Mucosa of rectum (tissue), 2 donors: ENCODE results near the gene CEBPE.

ENCODE experiments used
- H3K27ac ChIP-seq, 2 donors: one replicate each; pipeline ENCODE4 v1.7.0; 2013; ENCODE audit warnings: inconsistent platforms in 2 of 2, low read depth in 2 of 2, low read length in 2 of 2
- H3K27me3 ChIP-seq, 2 donors: one replicate each; pipeline ENCODE4 v1.7.0; 2013; ENCODE audit warnings: low read length in 2 of 2; ENCODE audit not compliant: control insufficient read depth in 2 of 2, insufficient read depth in 2 of 2
- H3K36me3 ChIP-seq, 2 donors: one replicate each; pipeline ENCODE4 v1.7.0; 2013; ENCODE audit warnings: low read length in 2 of 2; ENCODE audit not compliant: control insufficient read depth in 2 of 2, insufficient read depth in 2 of 2
- H3K4me1 ChIP-seq, 2 donors: one replicate each; pipeline ENCODE4 v1.7.0; 2013; ENCODE audit warnings: low read length in 2 of 2, mild to moderate bottlenecking in 1 of 2; ENCODE audit not compliant: control insufficient read depth in 2 of 2, insufficient read depth in 2 of 2
- H3K4me3 ChIP-seq, 2 donors: one replicate each; pipeline ENCODE4 v1.7.0; 2013; ENCODE audit warnings: low read length in 2 of 2
- H3K9ac ChIP-seq, 2 donors: one replicate each; pipeline ENCODE4 v1.7.0; 2013; ENCODE audit warnings: low read length in 2 of 2, low read depth in 1 of 2, mild to moderate bottlenecking in 1 of 2
- H3K9me3 ChIP-seq, 2 donors: one replicate each; pipeline ENCODE4 v1.7.0; 2013; ENCODE audit warnings: low read length in 2 of 2; ENCODE audit not compliant: control insufficient read depth in 2 of 2
- donor health status: healthy.
- donor health status: Normal muscosa, but diverticular disease.

CEBPE gene

DNA sequence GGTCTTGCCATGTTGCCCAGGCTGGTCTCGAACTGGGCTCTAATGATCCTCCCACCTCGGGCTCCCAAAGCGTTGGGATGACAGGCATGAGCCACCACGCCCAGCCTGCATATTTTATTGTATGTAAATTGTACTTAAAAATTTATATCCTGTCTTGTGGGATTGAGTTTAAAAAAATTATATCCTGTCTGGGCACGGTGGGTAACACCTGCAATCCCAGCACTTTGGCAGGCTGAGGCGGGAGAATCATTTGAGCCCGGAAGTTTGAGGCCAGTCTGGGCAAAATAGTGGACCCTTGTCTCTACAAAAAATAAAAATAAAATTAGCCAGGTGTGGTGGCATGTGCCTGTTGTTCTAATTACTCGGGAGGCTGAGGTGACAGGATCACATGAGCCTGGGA lies 13.9 kb upstream of the CEBPE start:
- Histone ChIP-seq H3K27ac (no peak overlapping the region), H3K4me1 (no peaks in the 10 kb centered on the region), H3K27me3 (no peaks in the 10 kb centered on the region), H3K36me3 (peaks cover 2 to 16% of the 10 kb centered on the region in 2 donors), H3K9ac (no peak overlapping the region), H3K4me3 (no peak overlapping the region), H3K9me3 (no peaks in the 10 kb centered on the region)

DNA sequence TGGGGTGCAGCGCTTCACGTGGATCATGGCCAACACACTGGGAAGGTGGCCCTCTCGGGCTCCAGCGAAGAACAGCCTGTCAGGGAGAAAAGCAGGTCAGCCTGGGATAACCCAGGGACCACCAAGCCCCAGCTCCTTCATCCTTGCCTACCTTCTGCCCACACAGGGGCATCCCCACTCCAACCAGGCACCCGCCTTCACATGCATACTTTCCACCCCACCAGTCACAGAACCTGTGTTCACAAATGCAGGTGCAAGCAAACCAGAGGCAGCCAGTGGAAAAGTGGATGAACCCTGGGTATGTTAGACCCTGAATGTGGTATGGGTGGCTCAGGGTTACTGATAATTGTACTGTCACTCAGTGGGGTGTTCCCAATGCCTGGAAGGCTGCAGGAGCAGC lies 12.4 kb upstream of the CEBPE start:
- Histone ChIP-seq H3K4me3 (no peak overlapping the region), H3K27ac (no peak overlapping the region), H3K9ac (no peak overlapping the region), H3K27me3 (no peaks in the 10 kb centered on the region), H3K9me3 (no peaks in the 10 kb centered on the region), H3K36me3 (peaks cover 2 to 15% of the 10 kb centered on the region in 2 donors), H3K4me1 (no peaks in the 10 kb centered on the region)

DNA sequence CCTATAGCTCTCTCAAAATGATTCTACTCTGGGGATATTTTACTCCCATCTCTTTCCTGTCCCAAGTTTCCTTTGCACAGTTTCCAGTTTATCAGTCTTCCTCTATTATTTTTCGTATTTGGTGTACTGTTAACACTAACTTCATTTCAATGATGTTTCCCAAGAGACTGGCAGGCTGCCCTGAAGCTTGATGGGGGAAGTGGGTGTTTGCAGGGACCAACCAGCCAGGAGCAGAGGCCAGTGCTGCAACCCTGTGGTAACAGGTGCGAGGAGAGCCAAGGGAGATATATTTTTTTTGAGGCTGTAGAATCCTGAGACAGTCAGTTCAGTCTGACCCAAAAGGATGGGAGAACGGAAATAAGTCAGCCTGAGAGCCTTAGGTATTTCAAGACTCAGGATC lies 11.8 kb upstream of the CEBPE start:
- Histone ChIP-seq H3K27ac (no peak overlapping the region), H3K4me3 (no peak overlapping the region), H3K27me3 (no peaks in the 10 kb centered on the region), H3K4me1 (no peaks in the 10 kb centered on the region), H3K36me3 (peaks cover 2 to 9% of the 10 kb centered on the region in 2 donors), H3K9me3 (no peaks in the 10 kb centered on the region), H3K9ac (no peak overlapping the region)

DNA sequence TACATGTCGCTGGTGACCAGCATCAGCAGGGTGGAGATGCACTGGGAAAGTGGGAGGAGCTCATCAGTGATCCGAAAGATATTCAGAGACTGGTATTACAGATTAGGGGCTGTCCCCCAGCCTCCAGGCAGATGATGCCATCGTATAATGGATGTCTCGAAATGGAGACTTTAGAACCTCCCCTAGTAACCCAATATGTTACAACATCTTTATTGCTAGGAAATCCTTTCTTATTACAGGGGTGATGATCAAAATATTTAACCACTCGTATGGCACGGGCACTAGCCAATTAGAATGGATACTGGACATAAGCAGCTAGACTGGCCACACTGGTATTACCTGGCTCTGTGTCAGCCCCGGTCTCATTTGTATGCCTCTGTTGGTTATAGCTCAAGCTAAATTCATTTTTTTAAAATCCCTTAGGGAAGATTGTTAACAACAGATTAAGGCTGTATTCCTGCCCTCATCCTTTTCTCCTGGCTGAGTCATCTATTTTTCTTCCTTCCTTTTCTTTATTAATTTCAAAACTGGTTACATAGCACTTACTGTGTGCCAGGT lies 10.8 kb upstream of the CEBPE start:
- no peak overlapping the region for H3K4me3 ChIP-seq
- no peaks in the 10 kb centered on the region for H3K4me1 ChIP-seq
- no peak overlapping the region for H3K9ac ChIP-seq
- no peak overlapping the region for H3K27ac ChIP-seq
- H3K27me3 ChIP-seq = no peaks in the 10 kb centered on the region
- H3K36me3 ChIP-seq = peaks cover 2 to 8% of the 10 kb centered on the region in 2 donors
- no peaks in the 10 kb centered on the region for H3K9me3 ChIP-seq

DNA sequence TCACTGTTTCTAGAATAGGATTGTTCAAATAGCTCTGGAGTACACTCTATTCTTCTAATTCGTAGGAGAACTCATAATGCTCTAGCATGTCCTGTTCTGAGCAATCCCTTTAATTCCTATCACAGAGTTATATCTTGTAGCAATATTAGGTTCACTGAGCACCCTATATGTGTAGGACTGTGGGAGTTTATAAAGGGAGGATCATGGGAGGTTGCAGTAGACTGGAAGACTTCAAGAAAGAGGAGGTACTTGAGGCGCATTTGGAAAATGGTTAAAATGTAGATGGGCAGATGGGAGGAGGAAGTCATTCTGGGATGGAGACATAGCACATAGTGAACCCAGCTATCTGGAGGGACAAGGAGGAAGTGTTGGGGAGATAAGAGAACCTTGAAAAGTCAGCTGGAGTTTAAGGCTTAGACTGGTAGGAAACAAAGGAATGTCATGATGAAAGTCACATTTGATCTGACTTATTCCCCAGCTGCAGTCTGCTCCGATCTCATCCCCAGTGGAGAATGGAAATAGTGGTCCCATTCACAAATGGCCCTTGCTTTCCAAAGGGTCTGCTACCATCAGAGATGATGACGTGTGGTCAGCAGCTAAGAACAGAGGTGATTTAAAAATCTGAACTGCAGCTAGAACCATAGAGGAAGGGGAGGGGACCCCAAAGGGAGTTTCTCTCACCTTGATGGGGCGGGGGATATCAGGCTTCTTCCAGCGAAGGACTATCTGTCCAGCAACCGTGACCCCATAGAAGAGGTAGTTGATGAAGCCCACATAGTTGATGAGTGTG lies 10.1 kb upstream of the CEBPE start:
- Histone ChIP-seq H3K9ac (no peak overlapping the region), H3K9me3 (no peaks in the 10 kb centered on the region), H3K4me1 (no peaks in the 10 kb centered on the region), H3K27ac (no peak overlapping the region), H3K27me3 (no peaks in the 10 kb centered on the region), H3K4me3 (no peak overlapping the region), H3K36me3 (peaks cover 2 to 8% of the 10 kb centered on the region in 2 donors)

DNA sequence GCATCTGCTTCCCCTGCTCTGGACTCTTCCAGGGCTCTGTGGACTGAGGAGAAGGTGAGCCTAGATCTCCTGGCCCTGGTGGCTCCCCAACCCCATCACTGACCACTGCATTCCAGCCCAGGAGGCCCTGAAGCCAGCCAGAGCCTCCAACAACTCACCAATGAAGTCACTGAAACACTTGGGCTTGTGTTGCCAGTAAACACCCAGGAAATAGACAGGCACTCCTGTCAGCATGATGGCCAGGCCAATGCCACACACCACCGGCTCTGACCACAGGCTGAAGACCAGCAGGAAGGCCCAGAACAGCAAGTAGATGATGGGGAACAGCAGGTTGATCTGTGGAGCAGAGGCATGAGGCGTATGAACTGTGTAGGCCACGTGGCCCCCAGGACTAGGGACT lies 8.8 kb upstream of the CEBPE start:
- peaks cover 2 to 8% of the 10 kb centered on the region in 2 donors for H3K36me3 ChIP-seq
- H3K27ac ChIP-seq = no peak overlapping the region

DNA sequence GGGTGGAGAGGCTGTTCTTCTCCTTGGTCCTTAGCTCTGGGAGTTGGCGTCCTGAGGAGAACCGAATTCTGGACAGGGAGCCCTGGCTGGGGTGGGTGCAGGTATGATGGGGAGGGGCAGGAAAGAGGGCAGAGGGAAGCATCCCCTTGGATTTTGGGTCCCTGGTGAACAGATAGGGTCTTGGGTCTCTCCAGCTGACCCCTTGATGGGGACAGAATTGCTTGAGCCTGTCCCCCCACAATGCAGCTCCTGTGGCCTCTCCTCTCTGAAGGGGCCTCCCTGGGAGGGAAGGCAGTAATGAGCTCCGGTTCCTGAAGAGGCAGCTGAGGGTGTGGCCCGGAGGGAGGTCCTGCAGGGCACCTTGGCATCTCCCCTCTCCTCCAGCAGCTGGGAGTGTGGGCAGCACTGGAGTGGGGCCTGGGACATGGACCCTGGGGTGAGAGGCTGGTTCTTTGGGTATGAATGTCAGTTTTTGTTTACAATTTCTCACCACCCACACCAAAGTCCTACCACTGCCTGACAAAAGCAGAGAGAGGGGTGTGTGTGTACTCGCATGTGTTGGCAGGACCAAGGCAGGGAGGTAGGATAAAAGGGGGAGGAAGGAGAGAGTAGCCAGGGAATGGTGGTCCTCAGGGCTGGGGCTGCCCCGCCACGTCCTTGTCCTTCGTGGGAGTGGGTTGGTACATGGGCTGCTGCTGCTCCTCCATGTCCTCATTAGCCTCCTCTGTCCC lies 7.7 kb upstream of the CEBPE start:
- Histone ChIP-seq H3K27me3 (no peaks in the 10 kb centered on the region), H3K9me3 (no peaks in the 10 kb centered on the region), H3K4me1 (peaks cover 0 to 4% of the 10 kb centered on the region in 2 donors), H3K9ac (no peak overlapping the region), H3K4me3 (no peak overlapping the region), H3K27ac (no peak overlapping the region), H3K36me3 (peaks cover 2 to 8% of the 10 kb centered on the region in 2 donors)

More for the DNA sequence above, 8.8 kb upstream of the CEBPE start:
- Histone ChIP-seq H3K4me3 (no peak overlapping the region), H3K9ac (no peak overlapping the region), H3K4me1 (no peaks in the 10 kb centered on the region), H3K9me3 (no peaks in the 10 kb centered on the region), H3K27me3 (no peaks in the 10 kb centered on the region)

DNA sequence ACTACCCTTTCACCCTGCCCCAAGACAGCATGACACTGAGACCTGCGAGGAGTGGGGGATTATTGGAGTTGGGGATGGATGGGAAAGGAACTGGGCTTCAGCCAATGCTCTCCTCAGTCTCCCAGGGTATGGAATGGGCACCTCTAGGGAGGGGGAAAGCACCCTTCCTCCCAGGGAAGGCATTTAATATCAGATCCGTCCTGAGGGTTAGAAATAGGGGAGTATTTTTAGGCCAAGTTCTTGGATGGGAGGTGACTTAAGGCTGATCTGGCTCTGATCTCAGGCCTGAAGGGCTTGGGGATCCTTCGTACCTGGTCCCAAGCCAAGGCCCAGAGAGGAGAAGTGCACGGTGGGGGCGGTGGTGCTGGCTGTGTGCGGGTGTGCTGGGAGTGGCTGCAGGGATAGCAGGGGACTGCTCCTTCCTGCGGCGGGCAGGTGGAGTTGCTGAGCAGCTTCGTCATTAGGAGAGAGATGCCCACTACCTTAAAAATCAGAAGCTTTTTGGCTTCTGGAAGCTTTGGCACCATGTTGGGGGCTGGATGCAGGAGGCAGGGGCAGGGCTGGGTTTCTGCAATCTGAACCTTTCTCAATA lies 7.0 kb upstream of the CEBPE start:
- no peaks in the 10 kb centered on the region for H3K9me3 ChIP-seq
- H3K4me3 ChIP-seq = no peak overlapping the region
- peaks cover 0 to 4% of the 10 kb centered on the region in 2 donors for H3K4me1 ChIP-seq
- H3K27me3 ChIP-seq = no peaks in the 10 kb centered on the region
- H3K9ac ChIP-seq = no peak overlapping the region
- no peak overlapping the region for H3K27ac ChIP-seq
- peaks cover 2 to 8% of the 10 kb centered on the region in 2 donors for H3K36me3 ChIP-seq

DNA sequence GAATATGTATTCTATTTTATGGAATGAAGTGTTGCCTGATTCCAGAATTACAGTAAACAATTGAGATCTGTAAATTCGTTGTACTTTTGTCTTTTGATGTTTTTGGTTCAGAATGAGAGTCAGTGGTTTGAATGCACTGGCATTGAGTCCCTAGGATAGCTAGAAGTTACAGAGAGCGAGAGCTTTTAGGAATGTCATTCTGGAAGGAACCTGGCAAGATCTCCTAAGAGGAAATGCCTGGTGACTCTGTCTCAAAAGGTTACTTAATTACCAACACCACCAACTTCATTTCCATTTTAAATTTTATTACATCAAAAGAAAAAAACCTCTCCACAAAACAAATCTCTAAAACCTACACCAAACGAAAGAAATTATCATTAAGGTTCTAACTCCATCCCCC lies 6.0 kb upstream of the CEBPE start:
- Histone ChIP-seq H3K4me3 (no peak overlapping the region), H3K27ac (no peak overlapping the region), H3K27me3 (no peaks in the 10 kb centered on the region), H3K9me3 (no peaks in the 10 kb centered on the region), H3K36me3 (peaks cover 2 to 8% of the 10 kb centered on the region in 2 donors), H3K9ac (no peak overlapping the region), H3K4me1 (peaks cover 0 to 4% of the 10 kb centered on the region in 2 donors)
